Activated naive CD8-positive, alpha-beta T cell treated with anti-CD3 and anti-CD28 coated beads, Interleukin-2, amount 50 U/mL, for 16 hours (primary cell): ENCODE results near the gene OR2V1.
"Not testable (repeated sequence)": the region's sequence is repeated elsewhere in the genome, so short reads cannot be mapped to it uniquely, and the experiment has no call there.

ENCODE experiments used
- DNase-seq: peaks from one replicate; pipeline ENCODE4 v3.0.0-alpha.2; 2020; ENCODE audit warnings: low read depth, low spot score

The OR2V1 gene

GRCh38 chr5:181160152-181160754 is 29.3 kb upstream of the OR2V1 start:
- no peak for DNase-seq

DNA sequence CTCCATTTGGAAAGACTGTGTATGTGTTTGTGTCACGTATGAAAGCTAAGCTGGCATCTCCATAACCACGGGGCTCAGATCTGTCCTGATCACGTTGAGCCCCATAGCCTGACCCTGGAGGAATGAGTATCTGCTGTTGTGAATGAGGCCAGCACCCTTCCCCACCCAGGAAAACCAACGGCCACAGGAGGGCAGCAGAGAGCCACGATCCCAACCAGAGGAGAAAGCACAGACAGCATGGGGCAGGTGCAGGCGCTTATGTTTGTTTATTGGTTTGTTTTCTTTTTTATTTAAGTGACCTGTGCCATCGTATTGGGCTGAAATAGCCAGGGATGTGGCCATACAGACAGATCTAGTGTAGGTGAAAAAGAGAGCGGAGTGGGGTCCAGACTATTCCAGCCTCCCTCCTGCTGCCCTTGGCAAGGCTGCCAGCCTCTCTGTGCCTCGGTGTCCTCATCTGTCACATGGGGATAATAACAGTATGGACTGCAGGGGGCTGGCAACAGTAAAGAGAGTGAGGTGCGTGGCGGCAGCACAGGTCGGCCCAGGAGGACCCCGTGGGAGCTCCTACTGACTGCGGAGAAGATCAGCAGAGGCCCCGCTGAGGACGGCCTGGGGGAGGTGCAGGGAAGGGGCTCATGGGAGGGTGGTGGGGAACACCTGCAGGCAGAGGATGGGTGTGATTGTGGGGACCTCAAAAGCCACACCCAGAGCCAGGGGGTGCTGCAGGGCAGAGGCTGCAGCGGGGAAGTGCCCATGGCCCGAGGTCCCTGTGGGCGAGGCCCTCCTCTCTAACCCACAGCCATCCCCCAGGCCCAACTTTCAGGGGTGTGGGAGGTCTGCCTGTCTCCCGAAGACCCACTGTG is 28.6 kb upstream of the OR2V1 start:
- peak; percentile 85 for DNase-seq

DNA sequence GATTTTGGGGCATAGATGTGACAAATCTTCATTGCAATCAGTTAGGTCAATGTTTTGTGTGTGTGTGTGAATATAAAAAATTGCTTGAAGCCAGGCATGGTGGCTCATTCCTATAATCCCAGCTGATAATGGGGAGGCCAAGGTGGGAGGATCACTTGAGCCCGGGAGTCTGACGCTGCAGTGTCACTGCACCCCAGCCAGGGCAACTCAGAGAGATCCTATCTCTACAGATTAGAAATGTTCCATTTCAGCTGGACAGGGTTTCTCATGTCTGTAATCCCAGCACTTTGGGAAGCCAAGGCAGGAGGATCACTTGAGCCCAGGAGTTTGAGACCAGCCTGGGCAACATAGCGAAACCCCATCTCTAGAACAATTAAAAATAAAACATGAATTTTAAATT is 27.9 kb upstream of the OR2V1 start:
- DNase-seq, result no peak

DNA sequence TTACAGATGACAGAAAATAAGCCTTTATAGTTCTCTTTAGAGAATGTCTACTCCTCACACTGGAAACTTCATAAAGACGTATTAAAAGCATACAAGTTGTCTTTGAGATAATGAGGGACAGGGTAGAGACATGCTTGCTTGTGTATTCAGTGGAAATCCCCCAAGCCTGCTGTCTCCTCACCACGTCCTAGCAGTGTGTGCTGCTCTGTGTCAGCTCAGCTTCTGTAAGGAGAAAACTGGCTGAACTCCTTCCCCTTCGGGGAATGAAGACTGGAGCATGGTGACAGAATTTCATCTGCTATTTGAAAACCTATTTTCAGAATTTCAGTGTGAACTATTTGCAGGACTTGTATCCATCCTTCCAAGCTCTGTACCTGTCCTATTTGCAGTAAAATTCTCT is 25.8 kb upstream of the OR2V1 start:
- DNase-seq, result no peak

DNA sequence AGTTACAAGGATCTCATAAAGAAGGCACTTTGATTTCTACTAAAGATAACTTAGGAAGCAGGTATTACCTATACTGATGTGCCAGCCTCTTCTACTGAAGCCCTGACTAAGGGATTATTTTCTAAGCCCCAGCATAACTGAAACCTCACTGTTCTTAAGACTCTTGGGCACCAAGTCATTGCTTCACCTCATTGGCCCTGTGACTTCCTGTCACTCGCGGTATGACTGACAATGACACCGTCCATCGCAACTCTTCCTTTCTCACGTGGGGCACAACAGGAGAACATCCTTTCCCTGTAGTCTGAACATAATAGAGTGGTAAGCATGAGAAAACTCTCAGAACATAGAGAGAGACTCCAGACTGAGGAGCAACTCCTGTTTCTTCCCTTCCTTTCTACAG is 22.8 kb upstream of the OR2V1 start:
- no peak for DNase-seq

DNA sequence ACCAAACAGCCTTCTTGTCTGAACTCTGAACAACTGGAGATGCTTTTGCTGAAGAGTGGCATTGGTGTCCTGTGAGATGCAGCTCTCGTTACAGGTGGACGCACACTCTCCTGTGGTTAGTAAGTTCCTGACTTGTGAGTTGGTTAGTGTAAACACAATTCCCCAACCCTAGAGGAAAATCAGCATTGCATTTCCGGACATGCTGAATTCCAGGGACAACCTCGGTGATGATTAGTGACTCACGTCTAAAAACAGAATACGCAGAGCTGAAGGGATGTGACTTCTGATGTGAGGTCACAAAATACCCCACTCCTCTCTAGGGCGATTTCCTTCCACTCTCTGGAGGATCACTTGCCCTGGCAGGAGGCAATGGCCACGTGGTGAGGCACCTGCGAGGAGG is 21.4 kb upstream of the OR2V1 start:
- DNase-seq, result no peak

GRCh38 chr5:181151146-181151545 is 20.2 kb upstream of the OR2V1 start:
- DNase-seq, result no peak

DNA sequence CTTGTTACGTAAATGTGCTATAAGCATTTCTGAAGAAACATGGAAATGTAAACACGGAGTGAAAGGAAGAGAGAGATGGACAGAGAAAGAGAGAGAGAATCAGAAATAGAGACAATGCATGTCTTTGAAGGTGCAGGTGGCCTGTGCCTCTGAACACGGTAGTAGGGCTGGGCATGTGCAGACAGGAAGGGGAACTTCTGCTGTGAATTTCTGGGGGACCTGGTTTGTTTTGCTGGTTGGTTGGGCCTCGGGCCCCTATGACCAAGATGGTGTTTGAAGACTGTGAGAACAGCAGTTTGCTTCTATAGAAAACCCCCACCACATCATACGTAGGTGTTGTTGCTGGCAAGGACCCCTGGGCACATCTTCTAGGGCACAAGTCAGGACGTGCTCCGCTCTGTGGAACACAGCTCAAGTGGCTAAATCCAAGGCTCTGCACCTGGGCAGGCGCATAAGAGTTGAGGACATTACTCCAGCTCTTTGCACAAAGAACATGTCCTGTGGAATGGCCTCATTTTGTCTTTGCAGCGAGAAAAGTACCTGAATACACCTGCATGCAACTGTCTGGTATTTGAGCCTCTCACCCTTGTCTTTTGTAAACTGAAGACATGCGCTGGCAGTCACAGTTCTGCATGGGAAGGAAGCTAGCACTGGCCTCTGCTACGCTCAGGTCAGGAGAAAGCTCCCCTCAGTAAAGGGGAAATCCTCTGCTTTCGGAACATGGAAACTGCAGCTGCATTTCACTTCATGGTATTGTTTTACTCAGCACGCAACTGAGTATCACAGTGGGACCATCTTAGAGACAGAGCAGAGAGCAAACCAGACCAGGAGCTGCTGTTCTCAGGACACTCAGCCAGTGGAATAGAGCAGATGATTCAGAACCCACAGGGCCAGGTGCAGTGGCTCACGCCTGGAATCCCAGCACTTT is 19.1 kb upstream of the OR2V1 start:
- no peak for DNase-seq

DNA sequence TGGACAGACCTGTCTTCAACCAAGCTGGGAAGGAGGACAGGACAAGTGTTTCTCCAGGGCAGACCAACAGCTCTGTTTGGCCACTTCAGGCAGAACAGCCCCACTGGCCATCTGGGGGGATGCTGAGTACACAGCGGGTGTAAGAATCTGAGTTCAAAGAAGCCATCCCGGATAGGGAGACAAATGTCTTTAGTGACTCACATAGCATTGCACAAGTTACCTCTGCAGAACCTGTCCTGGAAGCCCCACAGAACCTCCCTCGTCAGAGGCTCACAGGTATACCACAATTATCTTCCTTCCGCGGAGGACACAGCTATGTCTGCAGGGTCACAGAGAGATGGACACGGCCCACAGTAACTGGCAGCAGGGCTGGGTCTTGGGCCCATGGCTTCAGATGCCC is 18.4 kb upstream of the OR2V1 start:
- DNase-seq, result no peak

- not testable (repeated sequence) for DNase-seq
Observed at GRCh38 chr5:181146927-181147636, 16.1 kb upstream of the OR2V1 start, which contains the start of gene OR2V2. Gene OR2V2, plus strand, starts transcription at chr5:181147586. Its CDS starts 7,357 bp downstream, at chr5:181154943.

GRCh38 chr5:181145133-181145532 is 14.2 kb upstream of the OR2V1 start:
- DNase-seq, result no peak

DNA sequence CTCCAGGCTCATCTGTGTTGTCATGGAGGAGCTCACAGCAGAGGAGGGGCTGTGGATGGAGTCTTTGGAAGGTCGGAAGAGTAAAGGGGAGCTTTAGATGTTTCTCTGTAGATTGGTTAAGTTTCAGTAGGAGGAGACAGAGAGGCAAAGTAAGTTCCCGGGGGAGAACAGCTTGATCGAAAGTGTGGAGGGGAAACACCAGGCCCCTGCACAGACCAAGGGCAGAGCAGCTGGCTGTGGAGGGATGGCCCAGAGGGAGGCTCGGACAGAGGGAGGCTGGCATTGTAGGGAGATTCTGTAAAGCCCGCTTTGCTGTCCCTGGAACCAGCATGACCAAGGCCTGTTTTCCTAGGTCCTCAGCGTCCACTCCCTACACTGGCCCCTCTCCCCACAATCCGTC is 11.1 kb upstream of the OR2V1 start:
- no peak for DNase-seq

DNA sequence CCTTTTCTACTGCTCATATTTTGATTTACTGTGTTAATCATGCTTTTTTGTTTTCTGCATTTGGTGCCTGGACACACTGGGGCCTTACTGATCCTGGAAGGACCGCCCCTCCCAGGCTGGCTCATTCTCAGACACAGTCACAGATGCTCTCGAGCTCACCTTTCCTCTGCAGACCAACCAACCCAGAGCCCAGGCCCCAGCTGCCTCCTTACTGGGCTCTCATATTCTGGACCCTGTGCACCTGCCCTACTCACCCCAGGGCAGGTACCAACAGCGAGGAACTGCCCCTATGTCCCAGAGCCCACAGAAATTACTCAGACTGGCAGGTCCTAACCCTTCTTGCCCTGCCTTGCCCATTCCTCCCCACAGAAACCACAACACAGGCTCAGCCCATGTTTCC is 9.8 kb upstream of the OR2V1 start:
- no peak for DNase-seq

DNA sequence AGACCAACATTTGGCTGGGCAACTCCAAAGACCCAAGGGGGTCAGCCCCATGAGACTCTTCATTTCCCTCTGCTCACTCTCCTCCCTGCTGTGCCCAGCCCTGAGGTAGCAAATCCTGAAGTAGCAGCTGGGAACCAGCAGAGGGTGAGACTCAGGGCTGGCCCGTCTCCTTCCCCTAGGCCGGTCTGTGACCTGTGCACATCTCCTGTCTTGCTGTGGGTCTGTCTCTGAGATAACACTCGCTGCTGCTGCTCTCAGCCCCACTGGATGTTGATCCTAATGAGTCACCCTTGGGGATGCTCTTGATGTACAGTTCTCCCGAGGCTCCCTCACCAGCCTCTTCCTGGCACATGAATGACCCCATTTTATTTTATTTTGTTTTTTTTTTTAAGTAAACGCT is 7.3 kb upstream of the OR2V1 start:
- no peak for DNase-seq

DNA sequence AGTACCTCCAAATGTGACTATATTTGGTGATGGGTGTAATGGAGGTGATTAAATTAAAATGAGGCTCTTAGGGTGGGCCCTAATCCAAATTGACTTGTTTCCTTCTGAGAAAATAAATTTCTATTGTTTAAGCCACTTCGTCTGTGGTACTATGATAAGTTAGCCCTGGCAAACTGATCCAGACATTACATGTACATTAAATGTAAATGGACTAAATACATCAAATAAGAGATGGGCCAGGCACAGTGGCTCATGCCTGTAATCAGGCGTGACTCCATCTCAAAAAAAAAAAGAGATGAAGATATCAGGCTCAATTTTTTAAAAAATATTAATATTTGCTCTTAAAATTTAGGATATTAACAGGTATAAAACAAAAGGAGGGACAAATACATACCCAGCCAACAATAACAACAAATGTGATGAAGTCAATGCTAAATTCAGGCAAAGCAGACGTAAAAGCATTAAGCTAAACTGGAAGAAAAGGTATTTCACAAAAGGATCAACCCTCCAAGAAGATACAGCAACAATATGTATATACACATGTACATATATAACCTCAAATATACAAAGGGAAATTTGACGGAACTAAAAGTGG is 5.5 kb upstream of the OR2V1 start:
- DNase-seq, result no peak

DNA sequence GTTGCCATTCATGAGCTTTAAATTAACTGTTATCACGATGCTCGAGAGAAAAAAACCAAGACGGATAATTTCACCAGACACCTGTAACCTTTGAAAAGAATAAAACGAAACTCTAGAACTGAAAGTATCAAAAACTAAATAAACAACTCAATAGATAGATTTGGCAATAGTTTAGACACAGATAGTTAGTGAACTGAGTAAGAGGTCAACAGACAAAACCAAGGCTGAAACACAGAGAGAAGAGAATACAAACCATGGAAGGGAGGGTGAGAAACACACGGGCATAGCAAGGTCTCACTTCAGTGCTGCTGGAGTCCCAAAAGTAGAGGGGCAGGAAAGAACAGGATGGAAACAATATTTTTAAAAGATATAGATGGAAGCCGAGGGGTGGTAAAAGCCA is 3.3 kb upstream of the OR2V1 start:
- no peak for DNase-seq

DNA sequence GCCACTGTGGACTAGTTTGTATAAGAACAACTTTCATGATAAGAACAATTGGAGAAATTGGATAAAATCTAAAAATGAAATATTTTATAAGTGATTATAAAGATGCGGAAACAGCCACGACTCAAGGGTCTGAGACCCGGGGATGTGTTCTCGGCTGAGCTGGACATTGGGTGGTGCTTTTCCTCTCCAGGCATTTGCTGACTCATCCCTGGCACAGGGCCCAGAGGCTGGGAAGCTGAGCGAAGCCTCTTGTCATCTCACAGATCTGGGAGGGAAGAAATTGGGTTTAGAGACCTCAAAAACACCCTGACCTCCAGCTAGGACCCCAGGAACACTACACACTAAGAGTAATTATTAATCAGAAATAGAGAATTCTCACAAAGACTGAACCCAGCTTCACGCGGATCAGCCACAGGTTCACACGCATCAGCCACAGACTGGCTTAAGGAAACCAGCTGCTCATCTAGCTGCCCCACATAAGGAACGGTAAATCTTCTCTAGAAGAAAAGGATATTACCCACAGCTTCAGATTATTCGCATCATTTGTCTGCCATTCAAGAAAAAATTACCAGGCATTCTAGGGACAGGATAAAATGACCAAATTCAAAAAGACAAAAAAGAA is 2.8 kb upstream of the OR2V1 start:
- no peak for DNase-seq

GRCh38 chr5:181133083-181133482 is 2.1 kb upstream of the OR2V1 start:
- DNase-seq, result no peak

- DNase-seq, result no peak
Observed at GRCh38 chr5:181131514-181131913, 545 bp upstream of the OR2V1 start.

DNA sequence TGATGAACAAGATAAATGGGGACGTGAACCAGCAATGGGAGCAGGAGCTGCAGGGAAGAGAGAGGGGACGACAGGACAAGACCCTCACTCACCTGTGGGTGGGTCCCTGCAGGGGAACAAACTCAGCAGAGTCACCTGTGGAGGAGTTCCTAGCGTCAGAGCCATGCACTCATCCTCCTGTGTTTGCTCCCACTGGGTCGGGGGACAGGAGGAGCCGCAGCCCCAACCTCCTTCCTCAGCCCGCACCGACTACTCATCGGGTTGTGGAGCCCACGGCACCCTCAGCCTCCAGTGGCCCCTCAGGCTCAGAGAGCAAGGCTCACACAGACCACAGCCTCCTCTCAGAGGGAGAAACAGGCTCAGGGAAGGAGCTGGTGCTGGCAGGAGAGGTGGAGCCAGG is 888 bp downstream of the OR2V1 start:
- not testable (repeated sequence) for DNase-seq

GRCh38 chr5:181129601-181130000 is 1.4 kb downstream of the OR2V1 start:
- no peak for DNase-seq
